Activated CD4-positive, alpha-beta T cell treated with anti-CD3 and anti-CD28 coated beads, Interleukin-2, amount 50 U/mL, for 48 hours (primary cell): ENCODE results near the gene VPS9D1.
A peak's percentile ranks its signal among the peaks of the same experiment; 100 is the strongest.

Source experiments
- DNase-seq, 2 experiments: peaks; one replicate each; pipeline ENCODE4 v3.0.0-alpha.2; 2020

Gene VPS9D1, protein sequence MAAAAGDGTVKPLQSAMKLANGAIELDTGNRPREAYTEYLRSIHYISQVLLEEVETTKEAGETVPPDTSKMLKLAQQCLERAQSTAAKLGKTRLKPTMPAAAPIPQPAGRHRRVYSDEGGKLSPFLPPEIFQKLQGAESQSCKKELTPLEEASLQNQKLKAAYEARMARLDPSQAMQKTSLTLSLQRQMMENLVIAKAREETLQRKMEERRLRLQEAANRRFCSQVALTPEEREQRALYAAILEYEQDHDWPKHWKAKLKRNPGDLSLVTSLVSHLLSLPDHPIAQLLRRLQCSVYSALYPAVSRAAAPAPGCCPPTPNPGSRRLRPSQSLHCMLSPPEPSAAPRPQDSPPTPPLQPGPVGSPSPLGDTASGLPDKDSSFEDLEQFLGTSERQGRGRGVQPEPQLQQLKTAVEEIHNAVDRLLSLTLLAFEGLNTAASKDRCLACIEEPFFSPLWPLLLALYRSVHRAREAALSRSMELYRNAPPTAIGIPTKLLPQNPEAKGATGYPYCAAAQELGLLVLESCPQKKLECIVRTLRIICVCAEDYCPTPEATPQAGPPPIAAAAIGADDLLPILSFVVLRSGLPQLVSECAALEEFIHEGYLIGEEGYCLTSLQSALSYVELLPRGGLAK

DNA sequence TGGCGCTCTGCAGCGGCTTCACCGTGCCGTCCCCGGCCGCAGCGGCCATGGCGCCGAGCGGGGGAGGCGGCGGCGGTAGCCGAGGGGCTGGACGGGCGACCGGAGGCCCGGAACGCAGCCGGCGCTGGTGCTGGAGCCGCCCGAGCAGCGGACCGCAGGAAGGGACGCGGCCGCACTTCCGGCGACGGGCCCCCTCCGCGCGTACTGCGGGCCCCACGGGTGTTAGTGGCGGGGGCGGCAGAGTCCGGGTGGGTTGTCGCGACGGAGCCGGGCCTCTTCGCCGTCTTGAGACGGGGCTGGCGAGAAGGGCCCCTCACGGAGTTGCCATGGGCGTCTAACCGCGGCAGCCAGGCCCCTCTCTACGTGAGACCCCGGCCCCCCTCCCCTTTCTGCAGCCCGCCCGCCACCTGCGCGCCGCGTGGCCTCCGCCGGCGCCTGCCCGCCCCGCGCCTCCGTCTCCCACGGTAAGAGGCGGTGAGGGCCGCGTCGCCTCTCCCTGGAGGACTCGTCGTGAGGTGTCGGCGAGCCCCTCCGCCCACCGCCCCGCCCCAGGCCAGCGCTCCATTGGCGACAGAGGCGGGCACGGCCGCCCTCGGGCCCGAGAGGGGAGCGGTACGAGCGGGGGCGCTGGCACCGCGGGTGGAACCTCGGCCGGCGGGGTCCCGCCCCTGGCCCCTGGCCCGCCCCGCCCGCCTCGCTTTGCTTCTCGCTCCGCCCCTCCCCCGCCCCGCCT, at the start of gene VPS9D1, which contains the start of gene ZNF276:
TSS of gene VPS9D1 (minus strand) at position 86 of the 733 bp plus-strand sequence. CDS start at position 49, 37 bp downstream.
TSS of gene ZNF276 (plus strand) at position 725 of the 733 bp plus-strand sequence. CDS start 104 bp downstream, outside the sequence.
- peak; percentile 87 to 89 for DNase-seq

DNA sequence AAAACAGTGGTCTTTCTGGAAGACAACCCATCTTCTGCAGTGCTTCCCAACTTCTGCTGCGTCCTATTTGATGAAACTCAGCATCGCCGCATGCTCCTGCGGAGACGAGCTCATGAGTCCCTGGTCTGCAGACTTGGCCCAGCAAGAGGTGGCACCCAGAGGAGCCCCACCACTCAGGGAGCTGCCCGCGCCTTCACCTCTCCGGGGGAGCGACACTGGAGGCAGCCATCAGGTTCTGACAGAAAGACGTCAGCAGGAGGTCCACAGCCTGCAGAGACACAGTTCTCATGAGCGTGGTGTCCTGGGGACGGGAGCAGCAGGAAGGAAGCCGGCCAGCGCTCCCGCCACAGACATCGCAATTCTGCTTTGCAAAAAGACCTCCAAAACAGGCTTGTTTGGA, 49.7 kb upstream of the VPS9D1 start:
- DNase-seq = no peak

DNA sequence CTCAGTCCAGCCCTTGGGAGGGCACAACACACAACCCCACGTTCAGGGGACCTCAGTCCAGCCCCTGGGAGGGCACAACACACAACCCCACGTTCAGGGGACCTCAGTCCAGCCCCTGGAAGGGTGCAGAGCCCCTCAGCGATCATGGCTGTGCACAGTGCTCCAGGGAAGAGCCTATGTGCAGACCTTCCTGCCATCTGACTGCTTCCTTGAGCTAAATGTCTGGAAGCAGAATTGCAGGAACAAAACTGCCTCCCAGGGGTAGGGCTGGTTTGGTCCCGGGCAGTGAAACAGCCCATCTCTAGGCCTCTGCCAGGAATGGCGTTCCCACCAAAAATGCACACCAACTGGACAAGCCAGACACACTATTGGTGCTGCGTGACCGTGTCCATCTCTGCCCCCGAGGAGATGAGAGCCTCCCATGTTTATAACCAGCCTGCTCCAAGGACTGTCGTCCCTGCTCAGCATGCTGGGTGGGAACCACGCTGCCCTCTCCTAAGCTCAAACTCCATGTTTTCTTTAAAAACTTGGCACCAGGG, 44.7 kb upstream of the VPS9D1 start:
- no peak for DNase-seq

DNA sequence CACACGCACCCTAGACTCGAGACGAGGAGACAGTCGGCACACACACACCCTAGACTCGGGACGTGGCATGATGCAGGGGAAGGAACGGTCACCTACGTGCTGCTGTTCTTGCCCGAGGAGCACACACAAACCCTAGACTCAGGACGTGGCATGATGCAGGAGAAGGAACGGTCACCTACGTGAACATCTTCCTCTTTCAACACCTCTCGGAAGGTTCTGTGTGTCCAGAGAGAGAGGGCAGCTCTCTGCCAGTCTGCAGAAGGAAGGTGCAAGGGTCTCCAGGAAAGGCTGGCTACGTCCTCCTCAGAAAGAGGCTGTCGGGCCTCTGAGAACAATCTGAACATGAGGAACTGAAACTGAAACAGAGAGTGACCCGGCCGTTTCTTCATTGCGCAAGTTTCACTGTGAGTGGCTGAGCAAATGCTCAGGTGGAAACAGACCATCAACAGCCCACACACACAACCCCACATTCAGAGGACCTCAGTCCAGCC, 44.1 kb upstream of the VPS9D1 start:
- DNase-seq = peak; percentile 15 to 30

DNA sequence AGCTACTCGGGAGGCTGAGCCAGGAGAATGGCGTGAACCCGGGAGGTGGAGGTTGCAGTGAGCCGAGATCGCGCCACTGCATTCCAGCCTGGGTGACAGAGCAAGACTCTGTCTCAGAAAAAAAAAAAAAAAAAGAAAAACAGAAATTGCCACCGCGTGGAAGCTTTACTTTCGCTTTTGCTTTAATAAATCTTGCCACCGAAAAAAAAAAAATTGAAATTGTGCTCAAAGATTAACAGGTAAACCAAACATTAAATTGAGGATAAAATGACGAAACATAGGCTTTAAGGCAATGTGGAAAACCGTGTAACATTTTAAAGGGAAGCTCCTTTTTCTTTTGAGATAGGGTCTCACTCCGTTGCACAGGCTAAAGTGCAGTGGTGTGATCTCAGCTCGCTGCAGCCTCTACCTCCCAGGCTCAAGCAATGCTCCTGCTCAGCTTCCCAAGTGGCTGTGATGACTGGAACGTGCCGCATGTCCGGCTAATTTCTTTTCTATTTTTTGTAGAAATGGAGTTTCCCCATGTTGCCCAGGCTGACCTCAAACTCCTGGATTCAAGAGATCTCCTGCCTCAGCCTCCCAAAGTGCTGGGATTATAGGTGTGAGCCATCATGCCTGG, 40.7 kb upstream of the VPS9D1 start:
- DNase-seq = no peak

DNA sequence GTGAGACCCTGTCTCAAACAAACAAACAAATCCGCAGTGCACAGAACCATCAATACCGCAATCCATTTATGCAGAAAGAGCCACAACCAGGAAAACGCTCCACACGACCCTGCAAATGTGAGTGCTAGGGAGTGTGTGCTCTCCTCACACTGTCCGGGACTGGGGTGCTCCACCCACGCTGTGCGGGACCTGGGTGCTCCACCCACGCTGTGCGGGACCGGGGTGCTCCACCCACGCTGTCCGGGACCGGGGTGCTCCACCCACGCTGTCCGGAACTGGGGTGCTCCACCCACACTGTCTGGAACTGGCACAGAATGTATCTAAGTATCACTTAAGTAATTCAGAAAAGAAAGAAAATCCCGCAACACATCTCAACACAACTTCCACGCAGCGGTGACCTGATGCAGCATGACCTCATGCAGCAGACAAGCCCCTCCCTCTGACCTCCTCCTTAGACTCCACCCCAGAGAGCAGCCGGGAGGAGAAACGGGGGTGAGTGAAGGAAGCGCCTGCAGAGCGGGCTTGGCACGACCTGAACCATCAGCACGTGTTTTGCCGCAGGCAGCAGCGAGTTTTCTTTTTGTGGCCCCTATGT, 39.1 kb upstream of the VPS9D1 start:
- peak in 1 of 2 experiments; percentile 25 for DNase-seq

DNA sequence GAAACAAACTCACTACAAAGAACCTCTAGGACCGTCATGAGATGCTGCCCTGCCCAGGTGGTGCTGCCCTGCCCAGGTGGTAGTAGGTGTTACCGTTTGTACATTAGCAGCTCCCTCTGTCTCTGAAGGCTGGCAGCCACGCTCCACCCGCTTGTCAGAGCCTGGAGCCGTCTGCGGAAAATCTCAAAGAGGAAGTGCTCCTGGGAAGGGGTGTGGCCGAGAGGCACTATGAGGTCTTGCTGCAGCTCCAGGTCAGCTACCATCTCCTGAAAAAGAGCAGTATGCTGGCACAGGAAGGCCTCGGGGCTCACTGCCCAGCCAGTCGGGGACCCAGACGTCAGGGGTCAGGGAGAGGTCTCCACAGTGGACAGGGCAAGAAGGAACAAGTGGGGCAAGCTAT, 28.9 kb upstream of the VPS9D1 start:
- no peak for DNase-seq

DNA sequence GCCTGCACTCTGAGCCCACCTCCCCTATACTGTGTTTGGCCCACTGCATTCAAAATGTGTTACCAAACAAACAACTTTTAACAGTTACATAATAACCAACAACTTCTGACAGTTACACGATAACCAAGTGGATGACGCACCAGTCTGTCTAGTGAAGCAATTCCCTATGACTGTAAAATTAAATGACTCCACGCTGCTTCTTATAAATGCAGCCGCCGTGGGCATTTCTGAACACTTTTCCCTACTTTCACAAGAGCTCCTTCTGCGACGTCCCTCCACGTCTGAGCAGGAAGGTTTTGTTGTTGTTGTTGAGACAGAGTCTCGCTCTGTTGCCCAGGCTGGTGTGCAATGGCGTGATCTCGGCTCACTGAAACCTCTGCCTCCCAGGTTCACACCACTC, 28.2 kb upstream of the VPS9D1 start:
- DNase-seq = no peak

DNA sequence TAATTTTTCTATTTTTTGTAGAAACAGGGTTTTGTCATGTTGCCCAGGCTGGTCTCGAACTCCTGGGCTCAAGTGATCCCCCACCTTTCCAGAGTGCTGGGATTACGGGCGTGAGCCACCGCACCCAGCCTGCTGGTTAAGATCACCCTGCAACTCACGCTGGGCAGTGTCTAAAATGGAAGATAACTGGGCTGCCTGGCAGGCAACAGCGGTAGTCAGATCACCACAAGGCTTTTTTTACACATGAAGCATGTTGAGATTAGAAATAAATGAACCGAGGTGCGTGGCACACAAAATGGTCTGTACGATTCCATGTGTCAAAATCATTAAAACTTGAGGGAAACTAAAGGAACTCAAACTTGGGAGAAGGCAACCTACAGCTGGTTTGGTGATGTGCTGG, 27.4 kb upstream of the VPS9D1 start:
- DNase-seq = no peak

DNA sequence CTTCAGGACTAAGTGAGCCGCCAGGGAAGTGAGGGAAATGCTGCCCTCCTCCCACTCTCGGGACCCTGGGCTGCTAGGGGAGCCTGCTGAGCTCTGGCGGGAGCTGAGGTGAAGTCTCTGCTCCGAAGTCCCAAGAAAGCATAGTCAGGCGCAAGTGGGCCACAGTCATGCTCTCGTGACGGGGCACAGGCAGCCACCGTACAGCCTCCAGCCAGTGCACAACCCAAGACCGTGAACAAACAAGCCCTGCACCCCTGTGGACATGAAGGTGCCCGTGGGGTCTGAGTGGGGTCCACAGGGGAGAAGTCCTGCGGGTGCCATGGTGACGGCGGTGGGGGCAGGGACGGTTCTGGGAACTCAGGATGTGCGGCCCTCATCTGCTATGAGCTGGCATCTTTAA, 25.3 kb upstream of the VPS9D1 start:
- no peak for DNase-seq

DNA sequence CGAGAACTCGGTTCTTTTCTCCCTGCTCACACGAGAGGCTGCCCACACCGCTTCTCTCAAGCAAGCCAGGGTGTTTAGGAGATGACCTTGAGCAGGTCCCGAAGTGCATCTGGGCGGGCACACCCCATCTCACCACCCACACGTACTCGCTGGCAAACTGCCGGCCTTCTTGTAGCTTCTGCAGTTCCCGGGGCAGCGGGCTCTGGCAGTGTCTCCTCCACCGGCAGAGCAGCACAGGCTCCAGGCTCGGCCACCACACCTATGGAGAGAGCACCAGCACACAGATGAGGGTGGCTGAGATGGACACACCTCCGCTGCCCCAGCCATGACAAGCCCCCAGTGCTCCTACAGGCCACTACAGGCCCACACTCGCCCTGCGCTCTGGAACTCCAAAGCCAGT, 24.1 kb upstream of the VPS9D1 start:
- no peak for DNase-seq

DNA sequence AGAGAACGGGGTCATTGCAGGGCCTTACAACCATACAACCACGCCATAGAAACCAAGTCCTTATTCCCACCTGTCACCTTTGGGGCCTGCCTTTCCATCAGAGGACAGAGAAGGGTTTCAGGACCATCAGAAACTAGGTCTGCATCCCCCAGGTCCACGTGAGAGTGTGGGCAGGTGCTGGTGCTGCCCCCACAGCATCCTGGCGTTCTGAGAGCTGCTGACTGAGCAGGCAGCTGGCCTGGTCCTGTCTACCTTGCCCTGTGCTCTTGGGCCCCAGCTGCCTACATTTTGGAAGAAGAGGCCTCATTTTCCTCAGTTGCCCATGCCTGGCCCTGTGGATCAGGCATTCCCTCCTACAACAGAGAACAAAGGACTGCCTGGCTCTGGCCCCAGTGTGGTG, 22.2 kb upstream of the VPS9D1 start:
- no peak for DNase-seq

DNA sequence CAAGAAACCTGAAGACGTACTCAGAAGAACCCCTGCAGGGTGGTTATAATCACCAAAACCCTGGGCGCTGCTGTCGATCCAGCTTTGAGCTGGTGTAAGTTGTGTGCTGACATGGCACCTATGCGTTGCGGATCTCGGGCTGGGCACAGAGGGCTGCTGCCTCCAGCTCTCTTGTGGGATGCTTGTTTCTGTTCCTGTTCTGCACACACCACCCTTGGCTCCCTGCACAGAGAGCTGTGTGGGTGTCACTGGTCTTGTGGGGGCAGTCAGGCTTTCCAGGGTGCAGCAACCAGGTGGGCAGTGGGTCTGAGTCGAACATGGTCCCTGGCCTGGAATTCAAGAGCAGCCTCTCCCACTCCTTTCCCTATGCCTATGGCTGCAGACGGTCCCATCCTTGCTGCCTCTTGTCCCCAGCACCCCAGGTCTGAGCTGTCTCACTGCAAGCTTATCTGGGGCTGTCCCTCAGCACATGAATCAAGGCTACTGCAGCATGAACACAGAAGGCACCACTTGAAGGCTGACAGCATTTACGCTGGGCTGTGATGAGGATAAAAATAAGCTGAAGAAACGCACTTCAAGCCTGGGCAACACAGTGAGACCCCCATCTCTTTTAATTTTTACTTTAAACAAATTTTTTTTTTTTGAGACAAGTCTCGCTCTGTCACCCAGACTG, 20.8 kb upstream of the VPS9D1 start:
- DNase-seq = no peak

DNA sequence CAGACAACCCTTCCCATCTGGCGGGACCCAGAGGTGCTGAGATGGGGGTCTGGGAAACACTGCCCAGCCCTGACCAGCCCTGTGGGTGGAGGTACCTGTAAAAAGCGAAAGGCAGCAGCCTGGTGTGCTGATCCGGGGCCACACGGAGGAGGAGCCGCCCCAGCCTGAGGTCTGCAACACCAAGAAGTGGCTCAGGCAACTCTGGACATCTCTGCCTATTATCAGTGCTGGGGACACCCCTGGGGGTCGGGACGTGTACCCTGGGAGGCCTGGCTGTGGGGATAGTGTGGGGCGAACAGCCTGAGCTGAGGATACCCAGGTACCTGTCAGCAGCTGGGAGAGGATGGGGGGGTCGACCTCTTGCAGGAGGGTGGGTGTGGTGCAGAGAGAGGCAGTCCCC, 18.7 kb upstream of the VPS9D1 start:
- no peak for DNase-seq

DNA sequence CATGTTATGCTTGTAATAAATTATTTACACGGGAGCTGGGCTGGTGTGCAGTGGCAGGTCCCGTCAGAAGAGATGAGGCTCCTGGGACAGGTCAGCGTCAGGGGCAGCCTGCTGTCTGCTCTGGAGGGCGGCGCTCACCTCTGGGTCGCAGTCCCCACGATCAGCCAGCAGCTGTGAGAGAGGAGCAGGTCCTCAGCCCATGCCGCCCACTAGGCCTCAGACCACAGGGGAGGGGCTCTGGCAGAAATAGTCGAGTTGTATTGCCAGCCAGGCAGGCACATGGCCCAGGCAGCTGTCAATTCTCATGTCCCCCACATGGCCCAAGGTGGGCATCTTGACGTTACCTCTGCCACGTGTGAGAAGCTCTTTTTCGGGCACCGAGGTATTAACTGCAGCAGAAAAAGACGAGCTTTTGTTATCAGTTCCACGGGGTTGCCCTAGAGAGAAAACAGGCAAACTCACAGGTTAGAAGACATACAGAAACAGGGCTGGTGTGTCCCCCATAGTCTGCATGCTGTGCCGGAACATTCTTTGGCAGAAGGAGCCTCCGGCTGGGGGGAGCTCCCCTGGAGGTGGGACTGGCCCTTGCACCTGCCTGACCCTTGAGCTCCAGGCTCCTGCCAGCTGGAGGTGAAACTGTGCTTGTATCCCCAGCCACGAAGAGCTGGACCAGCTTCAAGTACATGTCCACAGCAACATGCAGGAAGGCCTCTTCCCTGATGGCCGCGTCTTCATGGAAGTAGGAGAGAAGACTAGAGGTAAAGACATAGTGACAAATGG, 18.0 kb upstream of the VPS9D1 start:
- DNase-seq = no peak

DNA sequence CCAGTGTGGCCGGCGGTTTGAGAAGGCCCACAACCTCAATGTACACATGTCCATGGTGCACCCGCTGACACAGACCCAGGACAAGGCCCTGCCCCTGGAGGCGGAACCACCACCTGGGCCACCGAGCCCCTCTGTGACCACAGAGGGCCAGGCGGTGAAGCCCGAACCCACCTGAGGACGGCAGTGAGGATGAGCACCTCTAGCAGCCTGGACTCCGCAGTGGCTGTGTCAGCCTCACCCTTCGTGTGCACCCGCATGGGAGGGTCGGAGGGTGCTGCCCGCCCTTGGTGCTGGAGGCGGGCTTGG, 17.3 kb upstream of the VPS9D1 start:
- no peak for DNase-seq

DNA sequence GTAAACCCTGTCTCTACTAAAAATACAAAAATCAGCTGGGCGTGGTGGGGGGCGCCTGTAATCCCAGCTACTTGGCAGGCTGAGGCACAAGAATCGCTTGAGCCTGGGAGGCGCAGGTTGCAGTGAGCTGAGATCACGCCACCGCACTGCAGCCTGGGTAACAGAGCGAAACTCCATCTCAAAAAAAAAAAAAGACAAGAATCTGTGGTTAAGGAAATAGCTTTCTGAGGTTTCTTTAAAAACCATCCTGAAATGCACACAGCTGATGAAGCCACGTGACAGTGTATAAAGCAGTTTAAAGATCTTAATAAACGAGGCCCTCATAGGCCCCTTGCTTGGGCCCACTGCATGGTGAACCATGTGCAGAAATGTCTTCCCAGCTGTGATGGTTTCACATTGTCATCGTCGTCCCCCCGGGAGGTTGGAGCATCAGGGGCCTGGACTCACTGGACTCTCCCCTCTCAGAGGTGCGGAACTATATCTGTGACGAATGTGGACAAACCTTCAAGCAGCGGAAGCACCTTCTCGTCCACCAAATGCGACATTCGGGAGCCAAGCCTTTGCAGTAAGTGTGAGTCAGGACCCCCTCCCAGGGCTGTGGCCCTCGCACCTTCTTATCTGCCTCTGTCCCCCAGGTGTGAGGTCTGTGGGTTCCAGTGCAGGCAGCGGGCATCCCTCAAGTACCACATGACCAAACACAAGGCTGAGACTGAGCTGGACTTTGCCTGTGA, 16.8 kb upstream of the VPS9D1 start:
- DNase-seq = peak in 1 of 2 experiments; percentile 45

DNA sequence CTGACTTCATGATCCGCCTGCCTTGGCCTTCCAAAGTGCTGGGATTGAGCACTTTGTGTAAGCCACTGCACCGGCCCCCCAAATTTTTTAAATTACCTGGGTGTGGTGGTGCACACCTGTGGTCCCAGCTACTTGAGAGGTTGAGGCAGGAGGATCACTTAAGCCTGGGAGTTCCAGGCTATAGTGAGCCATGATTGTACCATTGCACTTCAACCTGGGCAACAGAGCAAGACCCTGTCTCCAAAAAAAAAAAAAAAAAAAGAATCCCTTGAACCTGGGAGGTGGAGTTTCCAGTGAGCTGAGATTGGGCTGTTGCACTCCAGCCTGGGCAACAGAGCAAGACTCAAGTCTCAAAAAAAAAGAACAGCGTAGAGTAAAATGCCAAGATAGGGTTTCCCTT, 15.9 kb upstream of the VPS9D1 start:
- no peak for DNase-seq

DNA sequence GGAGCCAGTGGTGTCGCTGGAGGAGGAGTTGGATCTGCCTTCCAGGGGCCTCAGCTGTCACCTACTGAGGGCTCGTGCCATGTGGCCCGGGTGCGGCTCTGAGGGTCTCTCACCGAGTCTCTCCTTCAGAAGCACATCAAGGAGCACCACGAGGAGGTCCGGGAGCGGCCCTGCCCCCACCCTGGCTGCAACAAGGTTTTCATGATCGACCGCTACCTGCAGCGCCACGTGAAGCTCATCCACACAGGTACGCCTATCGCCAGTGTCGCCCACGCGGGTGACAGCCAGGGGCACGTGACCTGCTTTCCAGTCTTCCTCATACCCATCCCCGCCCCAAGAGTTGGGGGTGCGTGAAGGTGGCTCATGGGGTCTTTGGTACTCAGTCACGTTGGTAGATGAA, 13.1 kb upstream of the VPS9D1 start:
- DNase-seq = no peak

DNA sequence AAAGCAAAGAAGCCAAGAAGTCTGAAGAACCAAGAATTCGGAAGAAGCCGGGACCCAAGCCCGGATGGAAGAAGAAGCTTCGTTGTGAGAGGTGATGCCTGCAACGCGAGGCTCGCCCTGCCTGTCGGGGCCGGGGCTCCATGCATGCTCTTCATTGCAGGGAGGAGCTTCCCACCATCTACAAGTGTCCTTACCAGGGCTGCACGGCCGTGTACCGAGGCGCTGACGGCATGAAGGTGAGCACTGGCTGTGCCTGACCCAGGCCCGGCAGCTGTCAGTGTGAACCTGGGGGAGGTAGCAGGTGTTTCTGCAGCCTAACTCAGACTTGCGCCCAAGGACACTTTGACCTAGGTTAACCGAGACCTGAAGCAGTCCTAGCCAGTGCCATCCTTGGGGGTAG, 12.6 kb upstream of the VPS9D1 start:
- no peak for DNase-seq

DNA sequence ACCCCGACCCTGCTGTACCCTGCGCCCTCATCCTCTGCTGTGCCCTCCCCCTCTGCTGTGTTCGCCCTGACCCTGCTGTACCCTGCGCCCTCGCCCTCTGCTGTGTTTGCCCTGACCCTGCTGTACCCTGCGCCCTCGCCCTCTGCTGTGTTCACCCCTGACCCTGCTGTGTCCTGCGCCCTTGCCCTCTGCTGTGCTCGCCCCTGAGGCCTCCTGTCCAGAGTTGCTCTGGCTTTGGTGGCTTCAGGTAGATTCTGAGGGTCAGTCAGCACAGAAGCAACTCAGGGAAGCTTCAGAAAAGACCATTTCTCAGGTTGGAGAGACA, 12.2 kb upstream of the VPS9D1 start:
- DNase-seq = no peak
